ENCODE results near the gene DCUN1D1.
A peak's percentile ranks its signal among the peaks of the same experiment; 100 is the strongest.

DCUN1D1 gene

GRCh38 chr3:182920515-182921084, 59.7 kb downstream of the DCUN1D1 start:
- TF ChIP-seq BACH2 (CRISPR knock-in tag; IDR thresholded peaks at IDR 0.05; ENCODE audit: borderline replicate concordance) (no peak), CSDC2 (CRISPR knock-in tag; IDR thresholded peaks at IDR 0.05) (no peak), TCF4 (CRISPR knock-in tag; IDR thresholded peaks at IDR 0.05; ENCODE audit: borderline replicate concordance) (no peak), POU6F1 (CRISPR knock-in tag; IDR thresholded peaks at IDR 0.05; ENCODE audit: borderline replicate concordance, low read depth) (no peak), ISL1 (CRISPR knock-in tag; IDR thresholded peaks at IDR 0.05) (no peak), ZFP30 (CRISPR knock-in tag; IDR thresholded peaks at IDR 0.05) (no peak), RARB (CRISPR knock-in tag; IDR thresholded peaks at IDR 0.05) (no peak), PPARA (CRISPR knock-in tag; IDR thresholded peaks at IDR 0.05; ENCODE audit: borderline replicate concordance) (no peak), SNAI2 (CRISPR knock-in tag; IDR thresholded peaks at IDR 0.05) (no peak), TOX (CRISPR knock-in tag; IDR thresholded peaks at IDR 0.05; ENCODE audit: borderline replicate concordance) (no peak), ZNF70 (CRISPR knock-in tag; IDR thresholded peaks at IDR 0.05) (no peak), OSR1 (CRISPR knock-in tag; IDR thresholded peaks at IDR 0.05) (no peak), ZFP3 (CRISPR knock-in tag; IDR thresholded peaks at IDR 0.05) (no peak), ZNF8 (CRISPR knock-in tag; IDR thresholded peaks at IDR 0.05) (no peak), ESRRG (CRISPR knock-in tag; IDR thresholded peaks at IDR 0.05) (no peak), CREB5 (CRISPR knock-in tag; IDR thresholded peaks at IDR 0.05; ENCODE audit: low read depth) (no peak)
- TF ChIP-seq, protein P1, sequence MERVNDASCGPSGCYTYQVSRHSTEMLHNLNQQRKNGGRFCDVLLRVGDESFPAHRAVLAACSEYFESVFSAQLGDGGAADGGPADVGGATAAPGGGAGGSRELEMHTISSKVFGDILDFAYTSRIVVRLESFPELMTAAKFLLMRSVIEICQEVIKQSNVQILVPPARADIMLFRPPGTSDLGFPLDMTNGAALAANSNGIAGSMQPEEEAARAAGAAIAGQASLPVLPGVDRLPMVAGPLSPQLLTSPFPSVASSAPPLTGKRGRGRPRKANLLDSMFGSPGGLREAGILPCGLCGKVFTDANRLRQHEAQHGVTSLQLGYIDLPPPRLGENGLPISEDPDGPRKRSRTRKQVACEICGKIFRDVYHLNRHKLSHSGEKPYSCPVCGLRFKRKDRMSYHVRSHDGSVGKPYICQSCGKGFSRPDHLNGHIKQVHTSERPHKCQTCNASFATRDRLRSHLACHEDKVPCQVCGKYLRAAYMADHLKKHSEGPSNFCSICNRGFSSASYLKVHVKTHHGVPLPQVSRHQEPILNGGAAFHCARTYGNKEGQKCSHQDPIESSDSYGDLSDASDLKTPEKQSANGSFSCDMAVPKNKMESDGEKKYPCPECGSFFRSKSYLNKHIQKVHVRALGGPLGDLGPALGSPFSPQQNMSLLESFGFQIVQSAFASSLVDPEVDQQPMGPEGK (CRISPR knock-in tag; IDR thresholded peaks at IDR 0.05; ENCODE audit: borderline replicate concordance), result no peak
- TF ChIP-seq, protein P2, sequence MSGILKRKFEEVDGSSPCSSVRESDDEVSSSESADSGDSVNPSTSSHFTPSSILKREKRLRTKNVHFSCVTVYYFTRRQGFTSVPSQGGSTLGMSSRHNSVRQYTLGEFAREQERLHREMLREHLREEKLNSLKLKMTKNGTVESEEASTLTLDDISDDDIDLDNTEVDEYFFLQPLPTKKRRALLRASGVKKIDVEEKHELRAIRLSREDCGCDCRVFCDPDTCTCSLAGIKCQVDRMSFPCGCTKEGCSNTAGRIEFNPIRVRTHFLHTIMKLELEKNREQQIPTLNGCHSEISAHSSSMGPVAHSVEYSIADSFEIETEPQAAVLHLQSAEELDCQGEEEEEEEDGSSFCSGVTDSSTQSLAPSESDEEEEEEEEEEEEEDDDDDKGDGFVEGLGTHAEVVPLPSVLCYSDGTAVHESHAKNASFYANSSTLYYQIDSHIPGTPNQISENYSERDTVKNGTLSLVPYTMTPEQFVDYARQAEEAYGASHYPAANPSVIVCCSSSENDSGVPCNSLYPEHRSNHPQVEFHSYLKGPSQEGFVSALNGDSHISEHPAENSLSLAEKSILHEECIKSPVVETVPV (CRISPR knock-in tag; IDR thresholded peaks at IDR 0.05), result no peak
- TF ChIP-seq, protein P3, sequence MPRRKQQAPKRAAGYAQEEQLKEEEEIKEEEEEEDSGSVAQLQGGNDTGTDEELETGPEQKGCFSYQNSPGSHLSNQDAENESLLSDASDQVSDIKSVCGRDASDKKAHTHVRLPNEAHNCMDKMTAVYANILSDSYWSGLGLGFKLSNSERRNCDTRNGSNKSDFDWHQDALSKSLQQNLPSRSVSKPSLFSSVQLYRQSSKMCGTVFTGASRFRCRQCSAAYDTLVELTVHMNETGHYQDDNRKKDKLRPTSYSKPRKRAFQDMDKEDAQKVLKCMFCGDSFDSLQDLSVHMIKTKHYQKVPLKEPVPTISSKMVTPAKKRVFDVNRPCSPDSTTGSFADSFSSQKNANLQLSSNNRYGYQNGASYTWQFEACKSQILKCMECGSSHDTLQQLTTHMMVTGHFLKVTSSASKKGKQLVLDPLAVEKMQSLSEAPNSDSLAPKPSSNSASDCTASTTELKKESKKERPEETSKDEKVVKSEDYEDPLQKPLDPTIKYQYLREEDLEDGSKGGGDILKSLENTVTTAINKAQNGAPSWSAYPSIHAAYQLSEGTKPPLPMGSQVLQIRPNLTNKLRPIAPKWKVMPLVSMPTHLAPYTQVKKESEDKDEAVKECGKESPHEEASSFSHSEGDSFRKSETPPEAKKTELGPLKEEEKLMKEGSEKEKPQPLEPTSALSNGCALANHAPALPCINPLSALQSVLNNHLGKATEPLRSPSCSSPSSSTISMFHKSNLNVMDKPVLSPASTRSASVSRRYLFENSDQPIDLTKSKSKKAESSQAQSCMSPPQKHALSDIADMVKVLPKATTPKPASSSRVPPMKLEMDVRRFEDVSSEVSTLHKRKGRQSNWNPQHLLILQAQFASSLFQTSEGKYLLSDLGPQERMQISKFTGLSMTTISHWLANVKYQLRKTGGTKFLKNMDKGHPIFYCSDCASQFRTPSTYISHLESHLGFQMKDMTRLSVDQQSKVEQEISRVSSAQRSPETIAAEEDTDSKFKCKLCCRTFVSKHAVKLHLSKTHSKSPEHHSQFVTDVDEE (CRISPR knock-in tag; IDR thresholded peaks at IDR 0.05), result no peak
- peak; percentile 31; the same call in 2 of the 3 replicates for ATAC-seq

DNA sequence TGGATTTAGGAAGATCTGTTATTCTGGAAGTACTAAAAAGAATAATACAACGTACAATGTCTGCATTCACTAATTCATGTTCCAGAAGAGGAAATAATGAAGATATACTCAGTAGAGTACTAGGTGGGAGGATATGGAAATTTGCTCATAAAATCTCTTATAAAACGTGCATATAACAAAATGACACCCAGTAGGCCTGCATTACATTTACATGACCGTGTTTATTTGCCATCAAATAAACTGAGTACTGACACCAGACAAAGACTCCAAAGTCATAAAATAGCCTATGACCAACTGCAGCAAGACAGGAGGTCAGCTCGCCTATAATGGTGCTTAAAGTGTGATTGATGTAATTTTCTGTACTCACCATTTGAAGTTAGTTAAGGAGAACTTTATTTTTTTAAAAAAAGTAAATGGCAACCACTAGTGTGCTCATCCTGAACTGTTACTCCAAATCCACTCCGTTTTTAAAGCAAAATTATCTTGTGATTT, 60.4 kb downstream of the DCUN1D1 start:
- ATAC-seq, result no peak
- no peak for TF ChIP-seq CSDC2 (CRISPR knock-in tag; IDR thresholded peaks at IDR 0.05)
- TF ChIP-seq ZFP3 (CRISPR knock-in tag; IDR thresholded peaks at IDR 0.05), result no peak

GRCh38 chr3:182917134-182917533, 63.2 kb downstream of the DCUN1D1 start:
- ATAC-seq, result no peak
- TF ChIP-seq ESRRG (CRISPR knock-in tag; IDR thresholded peaks at IDR 0.05), result no peak
- TF ChIP-seq GLIS3 (CRISPR knock-in tag; IDR thresholded peaks at IDR 0.05), result no peak
- no peak for TF ChIP-seq ISL1 (CRISPR knock-in tag; IDR thresholded peaks at IDR 0.05)
- no peak for TF ChIP-seq CREB5 (CRISPR knock-in tag; IDR thresholded peaks at IDR 0.05; ENCODE audit: low read depth)
- TF ChIP-seq PPARA (CRISPR knock-in tag; IDR thresholded peaks at IDR 0.05; ENCODE audit: borderline replicate concordance), result no peak
- no peak for TF ChIP-seq ZNF70 (CRISPR knock-in tag; IDR thresholded peaks at IDR 0.05)
- TF ChIP-seq TCF4 (CRISPR knock-in tag; IDR thresholded peaks at IDR 0.05; ENCODE audit: borderline replicate concordance), result no peak
- no peak for TF ChIP-seq BACH2 (CRISPR knock-in tag; IDR thresholded peaks at IDR 0.05; ENCODE audit: borderline replicate concordance)
- no peak for TF ChIP-seq ZNF8 (CRISPR knock-in tag; IDR thresholded peaks at IDR 0.05)
- TF ChIP-seq RARB (CRISPR knock-in tag; IDR thresholded peaks at IDR 0.05), result no peak
- TF ChIP-seq, protein P2 (CRISPR knock-in tag; IDR thresholded peaks at IDR 0.05), result no peak
- no peak for TF ChIP-seq ZC3H10 (CRISPR knock-in tag; IDR thresholded peaks at IDR 0.05)
- no peak for TF ChIP-seq TOX (CRISPR knock-in tag; IDR thresholded peaks at IDR 0.05; ENCODE audit: borderline replicate concordance)
- no peak for TF ChIP-seq CSDC2 (CRISPR knock-in tag; IDR thresholded peaks at IDR 0.05)

Measured in SK-N-SH treated with all-trans-retinoic acid at 6 μM for 48 hours (cell line).